PC-3 (cell line): ENCODE results near the gene PCDHA6. TPM values are rescaled to one million over a fixed set of nuclear protein-coding genes. Genes with fewer than 3 reads are reported as not detected.
"Not testable (repeated sequence)": the region's sequence is repeated elsewhere in the genome, so short reads cannot be mapped to it uniquely, and the experiment has no call there.

Source experiments
- ATAC-seq: fragments of 200-7000 bp; cut with Tn5 transposase; 2 replicates; pipeline ENCODE4 v1.9.1; 2020; ENCODE audit warnings: mild to moderate bottlenecking, moderate library complexity
- BruUV-seq: library from RNA; stranded (reverse); fragments of 400-500 nt; replicated peaks from 2 replicates; lab custom pipeline; 2021; lab: Mats Ljungman, UMichigan
- CTCF ChIA-PET: fragments of 300-600 bp; sonication (Branson Sonifier 250); formaldehyde crosslinking; loops from one replicate; lab custom pipeline; 2022; ENCODE audit warnings: antibody characterized with exemption; lab: Charles Lee
- POLR2A ChIA-PET: fragments of 300-600 bp; sonication (Branson Sonifier 250); formaldehyde crosslinking; loops from one replicate; lab custom pipeline; 2022; ENCODE audit warnings: antibody characterized with exemption; ENCODE audit not compliant: unreplicated experiment; lab: Charles Lee
- DNase-seq: peaks from one replicate; pipeline ENCODE4 v3.0.0-alpha.2; 2015
- H2AFZ ChIP-seq: fragments of 300-600 bp; sonication (generic); 2 replicates; pipeline ENCODE4 v1.6.0; 2016; ENCODE audit warnings: antibody characterized with exemption, low read length
- H3F3A ChIP-seq: fragments of 300-600 bp; sonication (generic); one replicate; pipeline ENCODE4 v1.6.0; 2017; ENCODE audit warnings: antibody characterized with exemption, low read length, control low read depth, mild to moderate bottlenecking; ENCODE audit not compliant: unreplicated experiment
- H3K27ac ChIP-seq: fragments of 300-600 bp; sonication (generic); 2 replicates; pipeline ENCODE4 v1.5.1; 2016; ENCODE audit warnings: mild to moderate bottlenecking, low read length
- H3K27me3 ChIP-seq: fragments of 300-600 bp; sonication (generic); 2 replicates; pipeline ENCODE4 v1.6.1; 2016; ENCODE audit warnings: low read length, mixed read lengths
- H3K36me3 ChIP-seq: fragments of 300-600 bp; sonication (generic); 2 replicates; pipeline ENCODE4 v1.6.1; 2016; ENCODE audit warnings: low read depth, mixed run types, low read length, mixed read lengths
- H3K4me1 ChIP-seq: fragments of 300-600 bp; sonication (generic); 2 replicates; pipeline ENCODE4 v1.5.1; 2016; ENCODE audit warnings: low read length; ENCODE audit not compliant: insufficient read depth
- H3K4me2 ChIP-seq: fragments of 300-600 bp; sonication (generic); 2 replicates; pipeline ENCODE4 v1.6.0; 2016; ENCODE audit warnings: low read length
- H3K4me3 ChIP-seq: fragments of 300-600 bp; sonication (generic); 2 replicates; pipeline ENCODE4 v1.5.1; 2016; ENCODE audit warnings: mild to moderate bottlenecking, low read length, mixed read lengths
- H3K79me2 ChIP-seq: fragments of 300-600 bp; sonication (generic); 2 replicates; pipeline ENCODE4 v1.6.1; 2017; ENCODE audit warnings: low read length, mixed read lengths
- H3K9ac ChIP-seq: fragments of 300-600 bp; sonication (generic); 2 replicates; pipeline ENCODE4 v1.6.0; 2016; ENCODE audit warnings: mild to moderate bottlenecking, low read length
- H3K9me2 ChIP-seq: fragments of 300-600 bp; sonication (generic); replicated peaks from 2 replicates; pipeline ENCODE4 v1.6.1; 2016; ENCODE audit warnings: mixed run types, low read length, mixed read lengths
- H3K9me3 ChIP-seq: fragments of 300-600 bp; sonication (generic); 2 replicates; pipeline ENCODE4 v1.6.1; 2016; ENCODE audit warnings: low read length, mixed read lengths
- H4K20me1 ChIP-seq: fragments of 300-600 bp; sonication (generic); 2 replicates; pipeline ENCODE4 v1.6.1; 2016; ENCODE audit warnings: low read length, mixed read lengths
- CTCF ChIP-seq: fragments of 300-600 bp; sonication (generic); conservative IDR thresholded peaks from 2 replicates; pipeline ENCODE4 v1.5.1; 2017; ENCODE audit warnings: antibody characterized with exemption, low read depth, mild to moderate bottlenecking, low read length
- EZH2 ChIP-seq: fragments of 300-600 bp; sonication (generic); IDR thresholded peaks from one replicate; pipeline ENCODE4 v1.6.1; 2017; ENCODE audit warnings: antibody characterized with exemption, mild to moderate bottlenecking, low read length; ENCODE audit not compliant: unreplicated experiment
- EZH2phosphoT487 ChIP-seq: fragments of 300-600 bp; sonication (generic); IDR thresholded peaks from 2 replicates; pipeline ENCODE4 v1.6.1; 2018; ENCODE audit warnings: mild to moderate bottlenecking, antibody characterized with exemption, low read length, borderline replicate concordance
- intact Hi-C: fragments of 100-400 bp; cut with micrococcal nuclease; formaldehyde crosslinking; loops from 2 replicates; pipeline ENCODE4 v1.9.0; 2023
- total RNA-seq: library from RNA; depleted of rRNA; stranded (reverse); fragments of >200 nt; gene quantifications from 2 replicates; pipeline ENCODE4 v1.2.3, GENCODE V29; 2014

The PCDHA6 gene
- total RNA-seq, 1 experiment from 2014 or later = 0.22 TPM

DNA sequence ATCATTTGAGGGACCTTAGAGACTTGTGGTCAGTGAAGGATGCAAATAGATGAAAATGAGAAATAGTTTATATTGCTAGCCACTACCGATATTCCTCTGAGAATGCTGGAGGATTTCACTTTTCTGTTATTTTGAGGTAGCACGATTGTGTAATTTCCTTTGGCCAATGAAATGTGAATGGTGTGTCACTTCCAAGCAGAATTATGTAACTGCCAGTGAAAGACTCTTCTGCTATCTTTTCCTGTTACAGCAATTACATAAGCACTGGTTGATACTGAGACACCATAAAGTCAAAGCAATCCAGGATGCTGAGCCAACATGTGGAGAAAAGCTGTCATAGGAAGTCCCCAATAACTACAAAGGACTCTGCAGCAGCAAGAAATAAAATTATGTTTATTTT, 36.7 kb upstream of the PCDHA6 start:
- H3K27ac ChIP-seq = no peak overlapping the region
- H3K36me3 ChIP-seq = peaks cover 2% of the 10 kb centered on the region; the same call in 1 of the 2 replicates
- DNase-seq (no peak), ATAC-seq (no peak)
- no TSS peak for BruUV-seq
- TF ChIP-seq EZH2phosphoT487 (no peak), EZH2 (no peak), CTCF (no peak)
- no peaks in the 10 kb centered on the region for H3K9me2 ChIP-seq
- no peak overlapping the region for H2AFZ ChIP-seq
- no peak overlapping the region for H3K4me2 ChIP-seq
- intact Hi-C loops = no loop called here
- ChIA-PET CTCF (no interaction called here), POLR2A (no interaction called here)
- H4K20me1 ChIP-seq = no peaks in the 10 kb centered on the region
- H3K79me2 ChIP-seq = no peaks in the 10 kb centered on the region
- no peaks in the 10 kb centered on the region for H3F3A ChIP-seq
- H3K4me3 ChIP-seq = no peak overlapping the region
- no peak overlapping the region for H3K9ac ChIP-seq
- H3K9me3 ChIP-seq = peaks cover 18% of the 10 kb centered on the region
- H3K4me1 ChIP-seq = no peaks in the 10 kb centered on the region
- no peaks in the 10 kb centered on the region for H3K27me3 ChIP-seq

DNA sequence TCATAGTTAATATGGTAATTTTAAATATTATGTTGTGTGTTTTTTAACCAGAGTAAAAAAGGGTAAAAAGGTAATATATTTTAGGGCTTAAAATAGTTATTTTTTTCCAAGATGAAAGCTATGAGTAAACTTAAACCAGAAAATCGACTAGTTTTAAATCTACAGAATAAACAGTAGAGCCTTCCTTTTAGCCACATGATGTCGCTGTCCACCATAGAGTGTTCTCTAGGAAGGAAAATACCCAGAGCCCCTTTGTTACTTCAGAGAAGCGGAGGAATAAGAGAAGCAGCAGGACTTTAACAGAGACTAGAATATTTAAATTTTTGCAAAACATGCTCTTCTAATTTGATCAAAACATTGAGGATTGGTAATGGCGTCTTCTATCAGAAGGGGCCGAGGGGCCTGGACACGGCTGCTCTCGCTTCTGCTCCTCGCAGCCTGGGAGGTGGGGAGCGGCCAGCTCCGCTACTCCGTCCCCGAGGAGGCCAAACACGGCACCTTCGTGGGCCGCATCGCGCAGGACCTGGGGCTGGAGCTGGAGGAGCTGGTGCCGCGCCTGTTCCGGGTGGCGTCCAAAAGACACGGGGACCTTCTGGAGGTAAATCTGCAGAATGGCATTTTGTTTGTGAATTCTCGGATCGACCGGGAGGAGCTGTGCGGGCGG, 33.0 kb upstream of the PCDHA6 start, which contains the start of gene PCDHA2:
Gene PCDHA2 (plus strand): TSS at position 258 of the 664 bp plus-strand sequence.
- H3K9ac ChIP-seq = no peak within 1 kb of the TSS
- H3K36me3 ChIP-seq = peaks cover 2% of the 10 kb centered on the region; the same call in 1 of the 2 replicates
- intact Hi-C loops = no loop called here
- no peaks in the 10 kb centered on the region for H4K20me1 ChIP-seq
- no peaks in the 10 kb centered on the region for H3K9me2 ChIP-seq
- no peaks in the 10 kb centered on the region for H3K79me2 ChIP-seq
- no peak for TF ChIP-seq CTCF
- TF ChIP-seq EZH2phosphoT487 = no peak
- no peak for TF ChIP-seq EZH2
- no TSS peak for BruUV-seq
- no peak within 1 kb of the TSS for H3K4me2 ChIP-seq
- H3K27ac ChIP-seq = no peak within 1 kb of the TSS
- H3K9me3 ChIP-seq = peaks cover 10% of the 10 kb centered on the region; the same call in 1 of the 2 replicates
- ATAC-seq (no peak), DNase-seq (no peak)
- POLR2A ChIA-PET = no interaction called here
- H3K27me3 ChIP-seq = no peaks in the 10 kb centered on the region
- H3K4me3 ChIP-seq = no peak within 1 kb of the TSS
- CTCF ChIA-PET = no interaction called here
- H3F3A ChIP-seq = no peaks in the 10 kb centered on the region
- no peak within 1 kb of the TSS for H2AFZ ChIP-seq
- no peaks in the 10 kb centered on the region for H3K4me1 ChIP-seq

GRCh38 chr5:140795259-140795641, 32.5 kb upstream of the PCDHA6 start:
- H3K79me2 ChIP-seq = no peaks in the 10 kb centered on the region
- CTCF ChIA-PET = no interaction called here
- ATAC-seq (no peak), DNase-seq (no peak)
- H4K20me1 ChIP-seq = no peaks in the 10 kb centered on the region
- H3K9ac ChIP-seq = no peak overlapping the region
- no peak overlapping the region for H3K4me2 ChIP-seq
- H3K27me3 ChIP-seq = no peaks in the 10 kb centered on the region
- no peak for TF ChIP-seq EZH2
- TF ChIP-seq CTCF = no peak
- TF ChIP-seq EZH2phosphoT487 = no peak
- H3K9me3 ChIP-seq = peaks cover 9% of the 10 kb centered on the region; the same call in 1 of the 2 replicates
- H3F3A ChIP-seq = no peaks in the 10 kb centered on the region
- H3K27ac ChIP-seq = no peak overlapping the region
- no peak overlapping the region for H3K4me3 ChIP-seq
- POLR2A ChIA-PET = no interaction called here
- H3K9me2 ChIP-seq = no peaks in the 10 kb centered on the region
- intact Hi-C loops = no loop called here
- BruUV-seq = no TSS peak
- peaks cover 2% of the 10 kb centered on the region; the same call in 1 of the 2 replicates for H3K36me3 ChIP-seq
- H2AFZ ChIP-seq = no peak overlapping the region
- no peaks in the 10 kb centered on the region for H3K4me1 ChIP-seq

DNA sequence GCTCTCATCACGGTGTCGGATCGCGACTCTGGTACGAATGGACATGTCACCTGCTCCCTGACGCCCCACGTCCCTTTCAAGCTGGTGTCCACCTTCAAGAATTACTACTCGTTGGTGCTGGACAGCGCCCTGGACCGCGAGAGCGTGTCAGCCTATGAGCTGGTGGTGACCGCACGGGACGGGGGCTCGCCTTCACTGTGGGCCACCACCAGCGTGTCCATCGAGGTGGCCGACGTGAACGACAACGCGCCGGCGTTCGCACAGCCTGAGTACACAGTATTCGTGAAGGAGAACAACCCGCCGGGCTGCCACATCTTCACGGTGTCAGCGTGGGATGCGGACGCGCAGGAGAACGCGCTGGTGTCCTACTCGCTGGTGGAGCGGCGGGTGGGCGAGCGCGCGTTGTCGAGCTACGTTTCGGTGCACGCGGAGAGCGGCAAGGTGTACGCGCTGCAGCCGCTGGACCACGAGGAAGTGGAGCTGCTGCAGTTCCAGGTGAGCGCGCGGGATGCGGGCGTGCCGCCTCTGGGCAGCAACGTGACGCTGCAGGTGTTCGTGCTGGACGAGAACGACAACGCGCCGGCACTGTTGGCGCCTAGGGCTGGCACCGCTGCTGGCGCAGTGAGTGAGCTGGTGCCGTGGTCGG, 31.6 kb upstream of the PCDHA6 start:
- intact Hi-C loops, H3F3A ChIP-seq, DNase-seq, H3K4me2 ChIP-seq, H3K9me2 ChIP-seq, H2AFZ ChIP-seq, H3K9ac ChIP-seq, POLR2A ChIA-PET, BruUV-seq, H3K79me2 ChIP-seq, H3K4me3 ChIP-seq, H3K4me1 ChIP-seq, H3K27ac ChIP-seq, H3K9me3 ChIP-seq, CTCF ChIA-PET, H4K20me1 ChIP-seq, H3K36me3 ChIP-seq, ATAC-seq, H3K27me3 ChIP-seq: not testable (repeated sequence)
